Progenitor cell of endocrine pancreas (in vitro differentiated cells): Measurements from ENCODE around the gene MNDA. TPM values are rescaled to one million over a fixed set of nuclear protein-coding genes. Genes with fewer than 3 reads are reported as not detected.

ENCODE experiments used
- DNase-seq: peaks from one replicate; pipeline ENCODE4 v3.0.0; 2021; ENCODE audit warnings: low spot score; ENCODE audit not compliant: unreplicated experiment
- H3K27ac Mint-ChIP-seq: 2 replicates; pipeline ENCODE4 v1.8.0; 2021; ENCODE audit warnings: mild to moderate bottlenecking, moderate library complexity, mixed read lengths
- H3K27me3 Mint-ChIP-seq: 2 replicates; pipeline ENCODE4 v1.8.0; 2021; ENCODE audit warnings: mixed read lengths
- H3K36me3 Mint-ChIP-seq: 2 replicates; pipeline ENCODE4 v1.8.0; 2022; ENCODE audit warnings: mixed read lengths; ENCODE audit not compliant: insufficient read depth
- H3K4me1 Mint-ChIP-seq: 2 replicates; pipeline ENCODE4 v1.8.0; 2021; ENCODE audit warnings: low read depth, mixed read lengths
- H3K4me3 Mint-ChIP-seq: 2 replicates; pipeline ENCODE4 v1.8.0; 2021; ENCODE audit warnings: low read depth, mild to moderate bottlenecking, moderate library complexity, mixed read lengths
- H3K9me3 Mint-ChIP-seq: 2 replicates; pipeline ENCODE4 v1.8.0; 2021; ENCODE audit warnings: low read depth, mixed read lengths
- CTCF ChIP-seq: fragments of 200-600 bp; sonication (generic); IDR thresholded peaks from one replicate; pipeline ENCODE4 v1.5.0; 2021; ENCODE audit warnings: antibody characterized with exemption, mild to moderate bottlenecking; ENCODE audit not compliant: unreplicated experiment
- total RNA-seq: library from RNA; stranded (reverse); gene quantifications from 2 replicates; pipeline ENCODE4 v1.2.1, GENCODE V29; 2021

Gene MNDA
- total RNA-seq, 1 donor from 2014 or later, result not detected

- H3K27ac Mint-ChIP-seq, result no peak overlapping the region
- no peaks in the 10 kb centered on the region for H3K9me3 Mint-ChIP-seq
- H3K27me3 Mint-ChIP-seq, result peaks cover 3% of the 10 kb centered on the region
- H3K4me1 Mint-ChIP-seq, result no peaks in the 10 kb centered on the region
- TF ChIP-seq CTCF, result no peak
- no peaks in the 10 kb centered on the region for H3K36me3 Mint-ChIP-seq
- H3K4me3 Mint-ChIP-seq, result no peak overlapping the region
- DNase-seq, result no peak
Observed at GRCh38 chr1:158800526-158800925, 30.6 kb upstream of the MNDA start.

GRCh38 chr1:158801396-158801795, 29.8 kb upstream of the MNDA start:
- no peak for TF ChIP-seq CTCF
- DNase-seq, result no peak
- H3K27me3 Mint-ChIP-seq, result no peaks in the 10 kb centered on the region
- H3K27ac Mint-ChIP-seq, result no peak overlapping the region
- H3K36me3 Mint-ChIP-seq, result no peaks in the 10 kb centered on the region
- H3K9me3 Mint-ChIP-seq, result no peaks in the 10 kb centered on the region
- no peak overlapping the region for H3K4me3 Mint-ChIP-seq
- no peaks in the 10 kb centered on the region for H3K4me1 Mint-ChIP-seq

- Mint-ChIP-seq H3K4me3 (no peak overlapping the region), H3K36me3 (no peaks in the 10 kb centered on the region), H3K27ac (no peak overlapping the region), H3K9me3 (no peaks in the 10 kb centered on the region), H3K4me1 (no peaks in the 10 kb centered on the region), H3K27me3 (no peaks in the 10 kb centered on the region)
- DNase-seq, result no peak
- no peak for TF ChIP-seq CTCF
Observed at GRCh38 chr1:158803678-158804077, 27.5 kb upstream of the MNDA start.

GRCh38 chr1:158806916-158807536, 24.1 kb upstream of the MNDA start:
- no peaks in the 10 kb centered on the region for H3K27me3 Mint-ChIP-seq
- no peak for DNase-seq
- TF ChIP-seq CTCF, result no peak
- H3K36me3 Mint-ChIP-seq, result no peaks in the 10 kb centered on the region
- H3K27ac Mint-ChIP-seq, result no peak overlapping the region
- H3K4me1 Mint-ChIP-seq, result no peaks in the 10 kb centered on the region
- H3K9me3 Mint-ChIP-seq, result no peaks in the 10 kb centered on the region
- no peak overlapping the region for H3K4me3 Mint-ChIP-seq

- TF ChIP-seq CTCF, result no peak
- H3K4me3 Mint-ChIP-seq, result no peak overlapping the region
- H3K27me3 Mint-ChIP-seq, result no peaks in the 10 kb centered on the region
- no peak for DNase-seq
- H3K9me3 Mint-ChIP-seq, result no peaks in the 10 kb centered on the region
- H3K4me1 Mint-ChIP-seq, result no peaks in the 10 kb centered on the region
- no peaks in the 10 kb centered on the region for H3K36me3 Mint-ChIP-seq
- no peak overlapping the region for H3K27ac Mint-ChIP-seq
Observed at GRCh38 chr1:158809256-158809655, 21.9 kb upstream of the MNDA start.
